Measurements from ENCODE around the gene DLG2.

DNA sequence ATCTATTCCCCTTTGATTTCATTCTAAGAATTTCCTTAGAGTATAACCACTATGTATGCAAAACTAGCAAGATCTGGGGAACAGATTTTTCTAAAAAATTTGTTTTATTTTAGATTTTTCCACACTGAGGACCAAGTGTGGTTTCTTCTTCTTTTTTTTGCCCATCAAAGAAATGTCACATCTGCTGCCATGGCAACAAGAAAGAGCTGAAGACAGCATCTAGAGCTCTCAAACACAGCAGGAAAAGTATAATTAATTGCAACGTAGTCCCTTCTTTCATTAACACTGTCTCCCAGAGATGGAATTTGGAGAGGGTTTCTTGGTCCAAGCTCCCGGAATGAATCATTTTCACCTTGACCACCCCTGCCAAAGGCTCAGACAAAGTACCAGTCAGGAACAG lies 2084.3 kb downstream of the DLG2 start:
- TF ChIP-seq, protein P1, sequence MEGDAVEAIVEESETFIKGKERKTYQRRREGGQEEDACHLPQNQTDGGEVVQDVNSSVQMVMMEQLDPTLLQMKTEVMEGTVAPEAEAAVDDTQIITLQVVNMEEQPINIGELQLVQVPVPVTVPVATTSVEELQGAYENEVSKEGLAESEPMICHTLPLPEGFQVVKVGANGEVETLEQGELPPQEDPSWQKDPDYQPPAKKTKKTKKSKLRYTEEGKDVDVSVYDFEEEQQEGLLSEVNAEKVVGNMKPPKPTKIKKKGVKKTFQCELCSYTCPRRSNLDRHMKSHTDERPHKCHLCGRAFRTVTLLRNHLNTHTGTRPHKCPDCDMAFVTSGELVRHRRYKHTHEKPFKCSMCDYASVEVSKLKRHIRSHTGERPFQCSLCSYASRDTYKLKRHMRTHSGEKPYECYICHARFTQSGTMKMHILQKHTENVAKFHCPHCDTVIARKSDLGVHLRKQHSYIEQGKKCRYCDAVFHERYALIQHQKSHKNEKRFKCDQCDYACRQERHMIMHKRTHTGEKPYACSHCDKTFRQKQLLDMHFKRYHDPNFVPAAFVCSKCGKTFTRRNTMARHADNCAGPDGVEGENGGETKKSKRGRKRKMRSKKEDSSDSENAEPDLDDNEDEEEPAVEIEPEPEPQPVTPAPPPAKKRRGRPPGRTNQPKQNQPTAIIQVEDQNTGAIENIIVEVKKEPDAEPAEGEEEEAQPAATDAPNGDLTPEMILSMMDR (IDR thresholded peaks at IDR 0.05; ENCODE audit: low read depth, low read length, poor library complexity, severe bottlenecking), result no peak
- no peak for TF ChIP-seq EZH2phosphoT487 (IDR thresholded peaks at IDR 0.05; ENCODE audit: borderline replicate concordance, low read length)

All from DOHH2 (cell line).